ENCODE measurements around the gene CUL3.

DNA sequence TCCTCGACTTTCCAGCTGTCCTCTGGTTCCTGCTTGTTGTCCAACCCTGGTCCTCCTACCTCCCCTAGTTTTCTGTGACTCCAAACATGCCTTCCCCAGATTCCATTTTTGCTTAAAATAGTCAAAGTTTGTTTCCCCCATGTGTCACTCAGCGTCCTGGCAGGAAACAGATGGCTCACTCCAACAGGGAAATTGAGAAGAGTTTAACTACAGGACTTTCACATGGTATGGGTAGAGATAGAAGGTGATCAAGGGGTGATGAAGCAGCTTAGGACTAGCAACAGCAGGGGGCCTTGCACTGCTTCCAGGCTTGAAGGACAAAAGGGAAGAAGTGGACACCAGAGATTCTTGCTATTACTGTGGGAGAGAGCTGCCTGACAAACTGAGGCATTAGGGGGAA lies 6.1 kb upstream of the CUL3 start:
- TF ChIP-seq, protein P1, sequence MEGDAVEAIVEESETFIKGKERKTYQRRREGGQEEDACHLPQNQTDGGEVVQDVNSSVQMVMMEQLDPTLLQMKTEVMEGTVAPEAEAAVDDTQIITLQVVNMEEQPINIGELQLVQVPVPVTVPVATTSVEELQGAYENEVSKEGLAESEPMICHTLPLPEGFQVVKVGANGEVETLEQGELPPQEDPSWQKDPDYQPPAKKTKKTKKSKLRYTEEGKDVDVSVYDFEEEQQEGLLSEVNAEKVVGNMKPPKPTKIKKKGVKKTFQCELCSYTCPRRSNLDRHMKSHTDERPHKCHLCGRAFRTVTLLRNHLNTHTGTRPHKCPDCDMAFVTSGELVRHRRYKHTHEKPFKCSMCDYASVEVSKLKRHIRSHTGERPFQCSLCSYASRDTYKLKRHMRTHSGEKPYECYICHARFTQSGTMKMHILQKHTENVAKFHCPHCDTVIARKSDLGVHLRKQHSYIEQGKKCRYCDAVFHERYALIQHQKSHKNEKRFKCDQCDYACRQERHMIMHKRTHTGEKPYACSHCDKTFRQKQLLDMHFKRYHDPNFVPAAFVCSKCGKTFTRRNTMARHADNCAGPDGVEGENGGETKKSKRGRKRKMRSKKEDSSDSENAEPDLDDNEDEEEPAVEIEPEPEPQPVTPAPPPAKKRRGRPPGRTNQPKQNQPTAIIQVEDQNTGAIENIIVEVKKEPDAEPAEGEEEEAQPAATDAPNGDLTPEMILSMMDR (IDR thresholded peaks at IDR 0.05; ENCODE audit: insufficient read depth, low read length), result no peak
- TF ChIP-seq, protein P2, sequence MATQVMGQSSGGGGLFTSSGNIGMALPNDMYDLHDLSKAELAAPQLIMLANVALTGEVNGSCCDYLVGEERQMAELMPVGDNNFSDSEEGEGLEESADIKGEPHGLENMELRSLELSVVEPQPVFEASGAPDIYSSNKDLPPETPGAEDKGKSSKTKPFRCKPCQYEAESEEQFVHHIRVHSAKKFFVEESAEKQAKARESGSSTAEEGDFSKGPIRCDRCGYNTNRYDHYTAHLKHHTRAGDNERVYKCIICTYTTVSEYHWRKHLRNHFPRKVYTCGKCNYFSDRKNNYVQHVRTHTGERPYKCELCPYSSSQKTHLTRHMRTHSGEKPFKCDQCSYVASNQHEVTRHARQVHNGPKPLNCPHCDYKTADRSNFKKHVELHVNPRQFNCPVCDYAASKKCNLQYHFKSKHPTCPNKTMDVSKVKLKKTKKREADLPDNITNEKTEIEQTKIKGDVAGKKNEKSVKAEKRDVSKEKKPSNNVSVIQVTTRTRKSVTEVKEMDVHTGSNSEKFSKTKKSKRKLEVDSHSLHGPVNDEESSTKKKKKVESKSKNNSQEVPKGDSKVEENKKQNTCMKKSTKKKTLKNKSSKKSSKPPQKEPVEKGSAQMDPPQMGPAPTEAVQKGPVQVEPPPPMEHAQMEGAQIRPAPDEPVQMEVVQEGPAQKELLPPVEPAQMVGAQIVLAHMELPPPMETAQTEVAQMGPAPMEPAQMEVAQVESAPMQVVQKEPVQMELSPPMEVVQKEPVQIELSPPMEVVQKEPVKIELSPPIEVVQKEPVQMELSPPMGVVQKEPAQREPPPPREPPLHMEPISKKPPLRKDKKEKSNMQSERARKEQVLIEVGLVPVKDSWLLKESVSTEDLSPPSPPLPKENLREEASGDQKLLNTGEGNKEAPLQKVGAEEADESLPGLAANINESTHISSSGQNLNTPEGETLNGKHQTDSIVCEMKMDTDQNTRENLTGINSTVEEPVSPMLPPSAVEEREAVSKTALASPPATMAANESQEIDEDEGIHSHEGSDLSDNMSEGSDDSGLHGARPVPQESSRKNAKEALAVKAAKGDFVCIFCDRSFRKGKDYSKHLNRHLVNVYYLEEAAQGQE (IDR thresholded peaks at IDR 0.05; ENCODE audit: insufficient replicate concordance, low read depth), result no peak
